HepG2 (cell line): Measurements from ENCODE around the gene ARRDC1. TPM values are rescaled to one million over a fixed set of nuclear protein-coding genes. Genes with fewer than 3 reads are reported as not detected.
A peak's percentile ranks its signal among the peaks of the same experiment; 100 is the strongest.

ENCODE experiments used
- ARID2 ChIP-seq: sonication (generic); formaldehyde crosslinking; IDR thresholded peaks from 2 replicates; pipeline ENCODE4 v1.8.1; 2022; ENCODE audit warnings: mild to moderate bottlenecking, missing genetic modification reagents, borderline replicate concordance
- ATF5 ChIP-seq: sonication (generic); formaldehyde crosslinking; IDR thresholded peaks from 2 replicates; pipeline ENCODE4 v1.4.0; 2020; ENCODE audit warnings: mild to moderate bottlenecking, low read depth, missing genetic modification reagents
- PRPF4 ChIP-seq: fragments of 200-400 bp; formaldehyde crosslinking; IDR thresholded peaks from 2 replicates; pipeline ENCODE4 v1.6.1; 2016; ENCODE audit warnings: low read length, low read depth; ENCODE audit not compliant: poor library complexity, severe bottlenecking
- SNAPC4 ChIP-seq: sonication (generic); formaldehyde crosslinking; IDR thresholded peaks from 2 replicates; pipeline ENCODE4 v1.4.0; 2020; ENCODE audit warnings: mild to moderate bottlenecking, missing genetic modification reagents
- ZBTB33 ChIP-seq: sonication (generic); formaldehyde crosslinking; IDR thresholded peaks from 2 replicates; pipeline ENCODE4 v1.4.0; 2020; ENCODE audit warnings: missing genetic modification reagents
- ZNF510 ChIP-seq: sonication (generic); formaldehyde crosslinking; IDR thresholded peaks from 2 replicates; pipeline ENCODE4 v1.4.0; 2020; ENCODE audit warnings: low read depth, mild to moderate bottlenecking, missing genetic modification reagents
- polyA plus RNA-seq, 8 experiments: library from polyadenylated mRNA; depleted of rRNA in 3 of 8; stranded (reverse) in 7 of 8; unstranded in 1 of 8; fragments of >200 nt; fragmentation: Illumina TruSeq in 4 of 8; extraction: Trizol in 4 of 8; gene quantifications; 2 replicates each; pipeline versions ENCODE4 v1.2.1 to v1.2.3, GENCODE V29; 2011 to 2016; ENCODE audit warnings: low read depth in 4 of 8, missing spikeins in 1 of 8, mixed read lengths in 1 of 8; ENCODE audit not compliant: insufficient read depth in 1 of 8
- total RNA-seq, 5 experiments: library from RNA; depleted of rRNA; stranded (reverse); fragments of >200 nt; fragmentation: Illumina TruSeq; extraction: Trizol; gene quantifications; 2 replicates each; pipeline ENCODE4 v1.2.3, GENCODE V29; 2016; ENCODE audit warnings: low read depth in 1 of 5
- TF ChIP-seq, protein P1 (sequence below), 2 experiments: sonication (generic) in 1 of 2; formaldehyde crosslinking in 1 of 2; IDR thresholded peaks; 2 replicates each; pipeline versions ENCODE4 v1.4.0 to v1.6.1; 2016 to 2020; ENCODE audit warnings: borderline replicate concordance in 1 of 2, low read depth in 1 of 2, mild to moderate bottlenecking in 1 of 2, missing genetic modification reagents in 1 of 2
- TF ChIP-seq, protein P2 (sequence below): sonication (generic); formaldehyde crosslinking; IDR thresholded peaks from 2 replicates; pipeline ENCODE4 v1.8.1; 2023; ENCODE audit warnings: mild to moderate bottlenecking, missing genetic modification reagents
- TF ChIP-seq, protein P3 (sequence below): sonication (generic); formaldehyde crosslinking; IDR thresholded peaks from 2 replicates; pipeline ENCODE4 v1.4.0; 2020; ENCODE audit warnings: missing genetic modification reagents, borderline replicate concordance

ARRDC1 gene
- total and polyA plus RNA-seq, 2 of the 13 experiments (the other 11 are each of a cell fraction or from before 2014, with no cell fraction given), result 21.7 to 44.4 TPM

DNA sequence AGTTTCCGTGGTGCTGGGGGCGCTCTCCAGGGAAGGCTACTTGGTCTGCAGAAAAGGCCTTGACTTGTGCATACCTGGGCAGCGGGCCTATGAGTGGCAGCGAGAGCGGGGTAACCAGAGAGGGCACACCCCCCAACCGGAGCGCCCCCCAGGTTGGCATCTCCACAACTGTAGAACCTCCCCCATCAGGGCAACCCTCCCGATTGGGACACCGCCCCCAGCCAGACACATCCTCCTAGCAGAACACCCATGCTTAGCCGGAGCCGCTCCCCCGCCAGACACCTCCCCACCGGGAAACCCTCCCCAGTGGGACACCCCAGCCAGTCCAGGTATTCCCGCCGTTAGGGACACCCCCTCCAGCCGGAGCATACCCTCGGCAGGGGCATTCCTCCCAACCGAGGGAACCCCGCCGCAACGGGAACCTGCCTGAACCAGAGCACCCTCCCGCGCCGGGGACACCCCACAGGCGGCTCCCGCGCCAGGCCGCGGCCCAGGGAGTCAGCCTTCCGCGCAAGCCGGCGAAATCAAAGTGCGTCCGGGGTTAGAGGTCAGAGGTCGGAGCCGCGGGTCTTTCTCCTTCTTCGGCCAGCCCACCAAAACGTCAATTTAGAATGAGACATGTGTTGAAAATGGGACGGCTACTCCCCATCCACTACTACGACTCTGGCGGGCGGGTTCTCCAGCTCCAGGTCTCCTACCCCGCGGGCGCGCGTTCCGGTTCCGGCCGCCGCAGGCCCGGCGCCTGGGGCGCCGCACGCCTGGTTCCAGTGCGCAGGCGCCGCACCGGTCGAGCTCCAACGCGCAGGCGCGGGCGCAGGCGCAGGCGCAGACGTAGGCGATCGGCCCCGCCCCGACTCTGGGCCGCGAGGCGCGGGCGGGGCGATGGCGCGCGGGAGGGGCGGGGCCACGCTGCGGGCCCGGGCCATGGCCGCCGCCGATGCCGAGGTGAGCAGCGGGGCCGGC is 12.9 kb downstream of the ARRDC1 start, which contains the start of gene EHMT1 (continued):
- TF ChIP-seq, protein P1, sequence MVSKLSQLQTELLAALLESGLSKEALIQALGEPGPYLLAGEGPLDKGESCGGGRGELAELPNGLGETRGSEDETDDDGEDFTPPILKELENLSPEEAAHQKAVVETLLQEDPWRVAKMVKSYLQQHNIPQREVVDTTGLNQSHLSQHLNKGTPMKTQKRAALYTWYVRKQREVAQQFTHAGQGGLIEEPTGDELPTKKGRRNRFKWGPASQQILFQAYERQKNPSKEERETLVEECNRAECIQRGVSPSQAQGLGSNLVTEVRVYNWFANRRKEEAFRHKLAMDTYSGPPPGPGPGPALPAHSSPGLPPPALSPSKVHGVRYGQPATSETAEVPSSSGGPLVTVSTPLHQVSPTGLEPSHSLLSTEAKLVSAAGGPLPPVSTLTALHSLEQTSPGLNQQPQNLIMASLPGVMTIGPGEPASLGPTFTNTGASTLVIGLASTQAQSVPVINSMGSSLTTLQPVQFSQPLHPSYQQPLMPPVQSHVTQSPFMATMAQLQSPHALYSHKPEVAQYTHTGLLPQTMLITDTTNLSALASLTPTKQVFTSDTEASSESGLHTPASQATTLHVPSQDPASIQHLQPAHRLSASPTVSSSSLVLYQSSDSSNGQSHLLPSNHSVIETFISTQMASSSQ (IDR thresholded peaks at IDR 0.05; ENCODE audit: low read depth), result no peak
- TF ChIP-seq, protein P1 (CRISPR knock-in tag; IDR thresholded peaks at IDR 0.05; ENCODE audit: borderline replicate concordance), result peak; percentile 19; the same call in 1 of the 2 replicates
- TF ChIP-seq, protein P2, sequence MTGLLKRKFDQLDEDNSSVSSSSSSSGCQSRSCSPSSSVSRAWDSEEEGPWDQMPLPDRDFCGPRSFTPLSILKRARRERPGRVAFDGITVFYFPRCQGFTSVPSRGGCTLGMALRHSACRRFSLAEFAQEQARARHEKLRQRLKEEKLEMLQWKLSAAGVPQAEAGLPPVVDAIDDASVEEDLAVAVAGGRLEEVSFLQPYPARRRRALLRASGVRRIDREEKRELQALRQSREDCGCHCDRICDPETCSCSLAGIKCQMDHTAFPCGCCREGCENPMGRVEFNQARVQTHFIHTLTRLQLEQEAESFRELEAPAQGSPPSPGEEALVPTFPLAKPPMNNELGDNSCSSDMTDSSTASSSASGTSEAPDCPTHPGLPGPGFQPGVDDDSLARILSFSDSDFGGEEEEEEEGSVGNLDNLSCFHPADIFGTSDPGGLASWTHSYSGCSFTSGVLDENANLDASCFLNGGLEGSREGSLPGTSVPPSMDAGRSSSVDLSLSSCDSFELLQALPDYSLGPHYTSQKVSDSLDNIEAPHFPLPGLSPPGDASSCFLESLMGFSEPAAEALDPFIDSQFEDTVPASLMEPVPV (CRISPR knock-in tag), result peak; percentile 75; the same call in 1 of the 2 replicates
- TF ChIP-seq SNAPC4 (CRISPR knock-in tag) (no peak), ZBTB33 (no peak), ARID2 (0 out of 2 replicates have a peak, but pooled peaks have one; percentile 33), ATF5 (CRISPR knock-in tag) (no peak), PRPF4 (no peak), ZNF510 (0 out of 2 replicates have a peak, but pooled peaks have one; percentile 52)
- TF ChIP-seq, protein P3, sequence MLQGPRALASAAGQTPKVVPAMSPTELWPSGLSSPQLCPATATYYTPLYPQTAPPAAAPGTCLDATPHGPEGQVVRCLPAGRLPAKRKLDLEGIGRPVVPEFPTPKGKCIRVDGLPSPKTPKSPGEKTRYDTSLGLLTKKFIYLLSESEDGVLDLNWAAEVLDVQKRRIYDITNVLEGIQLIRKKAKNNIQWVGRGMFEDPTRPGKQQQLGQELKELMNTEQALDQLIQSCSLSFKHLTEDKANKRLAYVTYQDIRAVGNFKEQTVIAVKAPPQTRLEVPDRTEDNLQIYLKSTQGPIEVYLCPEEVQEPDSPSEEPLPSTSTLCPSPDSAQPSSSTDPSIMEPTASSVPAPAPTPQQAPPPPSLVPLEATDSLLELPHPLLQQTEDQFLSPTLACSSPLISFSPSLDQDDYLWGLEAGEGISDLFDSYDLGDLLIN (CRISPR knock-in tag), result no peak
